Hepatocyte (in vitro differentiated cells): Measurements from ENCODE around the gene PPP1R13L.

Source experiments
- EZH2 ChIP-seq: fragments of 200-600 bp; sonication (generic); IDR thresholded peaks from 2 replicates; pipeline ENCODE4 v1.6.1; 2016; ENCODE audit warnings: antibody characterized with exemption, mild to moderate bottlenecking, borderline replicate concordance
- EZH2phosphoT487 ChIP-seq: fragments of 200-600 bp; sonication (generic); IDR thresholded peaks from one replicate; pipeline ENCODE4 v1.6.1; 2018; ENCODE audit warnings: antibody characterized with exemption, mild to moderate bottlenecking, low read depth, moderate library complexity; ENCODE audit not compliant: unreplicated experiment, severe bottlenecking
- TF ChIP-seq, protein P1 (sequence below): fragments of 200-600 bp; sonication (generic); IDR thresholded peaks from 2 replicates; pipeline ENCODE4 v1.5.1; 2016; ENCODE audit warnings: antibody characterized with exemption, mild to moderate bottlenecking; ENCODE audit not compliant: poor library complexity

DNA sequence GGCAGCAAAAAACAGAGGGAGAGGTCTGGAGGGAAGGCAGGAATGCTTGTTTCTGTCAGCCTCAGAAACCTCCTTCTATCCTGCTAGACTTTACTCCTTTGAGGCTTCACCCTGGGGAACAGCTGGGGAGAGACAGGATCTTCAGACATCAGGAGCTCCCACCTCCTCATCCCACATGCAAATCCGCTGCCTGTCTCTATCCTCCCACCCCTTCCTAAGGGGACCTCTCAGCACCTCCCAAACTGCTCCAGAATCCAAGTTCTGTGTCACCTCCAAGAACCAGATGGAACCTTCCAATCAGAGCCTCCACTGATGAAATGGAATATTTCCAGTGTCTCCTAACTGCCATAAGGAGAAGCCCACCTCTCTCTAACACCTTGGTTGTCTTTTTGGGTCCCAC is 24.8 kb downstream of the PPP1R13L start:
- TF ChIP-seq, protein P1, sequence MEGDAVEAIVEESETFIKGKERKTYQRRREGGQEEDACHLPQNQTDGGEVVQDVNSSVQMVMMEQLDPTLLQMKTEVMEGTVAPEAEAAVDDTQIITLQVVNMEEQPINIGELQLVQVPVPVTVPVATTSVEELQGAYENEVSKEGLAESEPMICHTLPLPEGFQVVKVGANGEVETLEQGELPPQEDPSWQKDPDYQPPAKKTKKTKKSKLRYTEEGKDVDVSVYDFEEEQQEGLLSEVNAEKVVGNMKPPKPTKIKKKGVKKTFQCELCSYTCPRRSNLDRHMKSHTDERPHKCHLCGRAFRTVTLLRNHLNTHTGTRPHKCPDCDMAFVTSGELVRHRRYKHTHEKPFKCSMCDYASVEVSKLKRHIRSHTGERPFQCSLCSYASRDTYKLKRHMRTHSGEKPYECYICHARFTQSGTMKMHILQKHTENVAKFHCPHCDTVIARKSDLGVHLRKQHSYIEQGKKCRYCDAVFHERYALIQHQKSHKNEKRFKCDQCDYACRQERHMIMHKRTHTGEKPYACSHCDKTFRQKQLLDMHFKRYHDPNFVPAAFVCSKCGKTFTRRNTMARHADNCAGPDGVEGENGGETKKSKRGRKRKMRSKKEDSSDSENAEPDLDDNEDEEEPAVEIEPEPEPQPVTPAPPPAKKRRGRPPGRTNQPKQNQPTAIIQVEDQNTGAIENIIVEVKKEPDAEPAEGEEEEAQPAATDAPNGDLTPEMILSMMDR: no peak
- TF ChIP-seq EZH2phosphoT487: no peak
- no peak for TF ChIP-seq EZH2
